Loucy (cell line): Measurements from ENCODE around the gene SRPK1.

Experiments
- H2AFZ ChIP-seq: fragments of 200-600 bp; sonication (generic); 2 replicates; pipeline ENCODE4 v1.6.0; 2016; ENCODE audit warnings: antibody characterized with exemption, mild to moderate bottlenecking, low read length, moderate library complexity
- H3F3A ChIP-seq: fragments of 200-600 bp; 2 replicates; pipeline ENCODE4 v1.6.0; 2016; ENCODE audit warnings: antibody characterized with exemption, low read depth, mild to moderate bottlenecking
- H3K27me3 ChIP-seq: fragments of 200-600 bp; sonication (generic); 2 replicates; pipeline ENCODE4 v1.6.1; 2014; ENCODE audit warnings: low read length, mild to moderate bottlenecking; ENCODE audit not compliant: insufficient read depth, poor library complexity, severe bottlenecking
- H3K36me3 ChIP-seq: fragments of 200-600 bp; sonication (generic); 2 replicates; pipeline ENCODE4 v1.6.1; 2016; ENCODE audit warnings: low read length; ENCODE audit not compliant: insufficient read depth
- H3K4me1 ChIP-seq: fragments of 200-600 bp; sonication (generic); 2 replicates; pipeline ENCODE4 v1.5.1; 2014; ENCODE audit warnings: low read length, mild to moderate bottlenecking; ENCODE audit not compliant: insufficient read depth, poor library complexity, severe bottlenecking
- H3K4me2 ChIP-seq: fragments of 200-600 bp; sonication (generic); 2 replicates; pipeline ENCODE4 v1.6.0; 2014; ENCODE audit warnings: antibody characterized with exemption, low read length, low read depth, mild to moderate bottlenecking; ENCODE audit not compliant: poor library complexity, severe bottlenecking
- H3K4me3 ChIP-seq: fragments of 200-600 bp; sonication (generic); 2 replicates; pipeline ENCODE4 v1.5.1; 2014; ENCODE audit warnings: low read length, mild to moderate bottlenecking, mixed read lengths; ENCODE audit not compliant: poor library complexity, severe bottlenecking
- H3K79me2 ChIP-seq: fragments of 200-600 bp; sonication (generic); 2 replicates; pipeline ENCODE4 v1.6.1; 2014; ENCODE audit warnings: low read length; ENCODE audit not compliant: insufficient read depth
- H3K9ac ChIP-seq: fragments of 200-600 bp; sonication (generic); 2 replicates; pipeline ENCODE4 v1.6.0; 2014; ENCODE audit warnings: mild to moderate bottlenecking, low read depth, low read length, moderate library complexity; ENCODE audit not compliant: poor library complexity, severe bottlenecking
- H3K9me2 ChIP-seq: fragments of 200-600 bp; sonication (generic); replicated peaks from 2 replicates; pipeline ENCODE4 v1.6.1; 2016; ENCODE audit warnings: low read depth, low read length, mixed read lengths
- H3K9me3 ChIP-seq: fragments of 200-600 bp; sonication (generic); 2 replicates; pipeline ENCODE4 v1.6.1; 2014; ENCODE audit warnings: mild to moderate bottlenecking, antibody characterized with exemption, low read length, low read depth; ENCODE audit not compliant: insufficient read depth
- H4K20me1 ChIP-seq: fragments of 200-600 bp; sonication (generic); 2 replicates; pipeline ENCODE4 v1.6.0; 2014; ENCODE audit warnings: antibody characterized with exemption, low read length, mild to moderate bottlenecking; ENCODE audit not compliant: insufficient read depth, poor library complexity, severe bottlenecking
- EZH2phosphoT487 ChIP-seq: fragments of 200-600 bp; IDR thresholded peaks from 2 replicates; pipeline ENCODE4 v1.6.1; 2018; ENCODE audit warnings: antibody characterized with exemption, mild to moderate bottlenecking, moderate library complexity, borderline replicate concordance
- TF ChIP-seq, protein P1 (sequence below): fragments of 200-600 bp; sonication (generic); conservative IDR thresholded peaks from 2 replicates; pipeline ENCODE4 v1.5.1; 2014; ENCODE audit warnings: mild to moderate bottlenecking, antibody characterized with exemption, low read length

The SRPK1 gene

DNA sequence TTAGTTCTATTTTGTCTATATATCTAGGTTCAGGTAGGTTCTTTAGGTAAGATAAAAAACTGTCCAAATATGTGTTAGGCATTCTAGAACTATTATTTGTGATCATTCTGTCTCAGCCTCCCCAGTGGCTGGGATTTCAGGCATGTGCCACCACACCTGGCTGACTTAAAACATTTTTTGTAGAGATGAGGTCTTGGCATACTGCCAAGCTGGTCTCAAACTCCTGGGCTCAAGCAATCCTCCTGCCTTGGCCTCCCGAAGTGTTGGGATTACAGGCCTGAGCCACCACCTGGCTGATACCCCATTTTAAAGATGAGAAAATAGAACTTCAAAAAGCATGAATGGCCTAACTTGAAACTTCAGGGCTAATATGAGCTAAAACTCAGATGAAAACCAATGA lies 81.9 kb downstream of the SRPK1 start:
- Histone ChIP-seq H3K27me3 (no peaks in the 10 kb centered on the region), H3K79me2 (no peaks in the 10 kb centered on the region), H3K4me2 (no peak overlapping the region), H3K9ac (no peak overlapping the region), H2AFZ (no peak overlapping the region), H3F3A (no peaks in the 10 kb centered on the region), H3K4me1 (no peaks in the 10 kb centered on the region), H3K9me2 (no peaks in the 10 kb centered on the region), H3K36me3 (peaks cover 85% of the 10 kb centered on the region; the same call in 1 of the 2 replicates), H3K4me3 (no peak overlapping the region), H4K20me1 (no peaks in the 10 kb centered on the region), H3K9me3 (no peaks in the 10 kb centered on the region)
- TF ChIP-seq EZH2phosphoT487, result no peak
- TF ChIP-seq, protein P1, sequence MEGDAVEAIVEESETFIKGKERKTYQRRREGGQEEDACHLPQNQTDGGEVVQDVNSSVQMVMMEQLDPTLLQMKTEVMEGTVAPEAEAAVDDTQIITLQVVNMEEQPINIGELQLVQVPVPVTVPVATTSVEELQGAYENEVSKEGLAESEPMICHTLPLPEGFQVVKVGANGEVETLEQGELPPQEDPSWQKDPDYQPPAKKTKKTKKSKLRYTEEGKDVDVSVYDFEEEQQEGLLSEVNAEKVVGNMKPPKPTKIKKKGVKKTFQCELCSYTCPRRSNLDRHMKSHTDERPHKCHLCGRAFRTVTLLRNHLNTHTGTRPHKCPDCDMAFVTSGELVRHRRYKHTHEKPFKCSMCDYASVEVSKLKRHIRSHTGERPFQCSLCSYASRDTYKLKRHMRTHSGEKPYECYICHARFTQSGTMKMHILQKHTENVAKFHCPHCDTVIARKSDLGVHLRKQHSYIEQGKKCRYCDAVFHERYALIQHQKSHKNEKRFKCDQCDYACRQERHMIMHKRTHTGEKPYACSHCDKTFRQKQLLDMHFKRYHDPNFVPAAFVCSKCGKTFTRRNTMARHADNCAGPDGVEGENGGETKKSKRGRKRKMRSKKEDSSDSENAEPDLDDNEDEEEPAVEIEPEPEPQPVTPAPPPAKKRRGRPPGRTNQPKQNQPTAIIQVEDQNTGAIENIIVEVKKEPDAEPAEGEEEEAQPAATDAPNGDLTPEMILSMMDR, result no peak

DNA sequence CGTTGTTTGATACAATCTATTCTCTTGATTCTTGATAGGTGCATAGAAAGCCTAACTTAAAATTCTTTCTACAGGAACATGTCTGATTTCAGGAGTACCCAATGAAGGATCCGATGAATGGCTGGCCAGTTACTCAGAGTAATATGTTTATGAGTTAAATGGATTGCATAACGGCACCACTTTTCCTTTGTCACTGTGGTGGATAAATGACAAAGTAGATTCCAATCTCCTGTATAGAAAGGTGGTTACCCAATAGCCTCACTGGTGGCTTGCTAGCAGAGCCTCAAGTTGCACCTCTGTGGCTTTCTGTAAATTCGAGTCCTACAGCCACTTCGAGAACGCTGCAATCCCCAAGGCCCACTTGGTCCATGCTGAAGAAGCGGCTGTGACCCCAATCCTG lies 87.4 kb downstream of the SRPK1 start:
- Histone ChIP-seq H3K9ac (no peak overlapping the region), H3K4me3 (no peak overlapping the region), H3K9me2 (no peaks in the 10 kb centered on the region), H3K36me3 (peaks cover 50% of the 10 kb centered on the region; the same call in 1 of the 2 replicates), H3K9me3 (no peaks in the 10 kb centered on the region), H2AFZ (no peak overlapping the region), H3K79me2 (no peaks in the 10 kb centered on the region), H3K27me3 (no peaks in the 10 kb centered on the region), H3K4me2 (no peak overlapping the region), H4K20me1 (no peaks in the 10 kb centered on the region), H3K4me1 (no peaks in the 10 kb centered on the region), H3F3A (no peaks in the 10 kb centered on the region; the same call in 1 of the 2 replicates)
- TF ChIP-seq EZH2phosphoT487, result no peak
- TF ChIP-seq, protein P1, result no peak

DNA sequence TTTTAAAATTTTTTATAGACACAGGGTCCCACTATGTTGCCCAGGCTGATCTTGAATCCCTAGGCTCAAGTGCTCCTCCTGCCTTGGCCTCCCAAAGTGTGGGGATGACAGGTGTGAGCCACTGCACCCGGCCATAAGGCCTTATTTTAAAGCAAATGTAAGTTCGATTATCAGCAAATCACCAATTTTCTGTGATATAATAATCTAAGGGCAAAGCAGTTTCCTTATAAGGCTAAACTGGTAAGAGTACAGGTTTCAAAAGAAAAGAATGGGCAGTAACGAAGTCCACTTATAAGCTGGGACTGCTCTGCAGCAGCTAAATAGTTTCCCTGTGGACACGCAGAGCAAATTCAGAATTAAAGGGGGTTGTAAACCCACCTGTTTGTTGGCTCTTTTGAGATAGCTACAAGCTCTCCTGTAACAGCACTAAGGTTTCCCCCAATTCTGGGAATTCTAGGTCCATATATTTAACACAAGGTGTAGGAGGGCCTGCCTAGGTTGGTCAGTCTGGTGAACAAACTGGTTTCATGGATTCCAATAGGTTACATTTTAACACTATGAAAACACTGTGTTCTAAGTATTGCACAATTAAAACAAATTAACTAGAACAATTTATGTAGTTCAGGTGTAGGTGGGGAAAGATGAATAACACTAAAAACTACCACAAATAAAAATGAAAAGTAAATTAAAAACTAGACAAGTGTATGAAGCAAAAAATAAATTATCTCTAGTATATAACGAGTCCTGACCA lies 89.5 kb downstream of the SRPK1 start:
- Histone ChIP-seq H2AFZ (no peak overlapping the region), H4K20me1 (no peaks in the 10 kb centered on the region), H3K79me2 (no peaks in the 10 kb centered on the region), H3K36me3 (peaks cover 35% of the 10 kb centered on the region; the same call in 1 of the 2 replicates), H3K4me2 (no peak overlapping the region), H3K9me2 (no peaks in the 10 kb centered on the region), H3K9ac (no peak overlapping the region), H3K4me3 (no peak overlapping the region), H3F3A (no peaks in the 10 kb centered on the region; the same call in 1 of the 2 replicates), H3K4me1 (no peaks in the 10 kb centered on the region), H3K27me3 (no peaks in the 10 kb centered on the region), H3K9me3 (no peaks in the 10 kb centered on the region)
- TF ChIP-seq, protein P1, result no peak
- TF ChIP-seq EZH2phosphoT487, result no peak
